GM21529 (cell line): ENCODE data around the gene HERC2.
"Not testable (repeated sequence)": the region's sequence is repeated elsewhere in the genome, so short reads cannot be mapped to it uniquely, and the experiment has no call there.

ENCODE experiments used
- ATAC-seq: cut with Tn5 transposase; IDR thresholded peaks from one replicate; pipeline ENCODE4 v1.9.1; 2021; ENCODE audit not compliant: unreplicated experiment

Gene HERC2

GRCh38 chr15:28286031-28286430 lies 35.9 kb downstream of the HERC2 start:
- no peak for ATAC-seq

- ATAC-seq: no peak
These were observed 40.1 kb downstream of the HERC2 start for GRCh38 chr15:28281876-28282275.

DNA sequence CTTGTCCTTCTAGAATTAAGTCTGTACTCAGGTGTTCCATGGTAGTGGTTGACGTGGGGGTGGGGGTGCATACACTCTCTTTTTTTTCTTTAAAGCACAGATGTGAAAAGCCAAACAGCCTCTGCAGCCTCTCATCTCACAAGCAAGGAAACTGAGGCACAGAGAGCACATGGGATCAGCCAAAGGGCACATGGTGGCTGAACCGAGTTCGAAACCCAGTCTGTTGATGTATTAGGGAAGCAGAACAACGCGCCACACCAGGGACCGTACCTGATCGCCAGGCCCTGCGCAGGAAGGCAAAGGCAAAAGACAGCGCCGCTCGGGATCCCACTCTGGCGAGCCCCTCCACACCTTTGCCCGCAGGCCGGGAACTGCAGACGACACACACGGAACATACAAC lies 47.3 kb downstream of the HERC2 start:
- ATAC-seq: no peak

DNA sequence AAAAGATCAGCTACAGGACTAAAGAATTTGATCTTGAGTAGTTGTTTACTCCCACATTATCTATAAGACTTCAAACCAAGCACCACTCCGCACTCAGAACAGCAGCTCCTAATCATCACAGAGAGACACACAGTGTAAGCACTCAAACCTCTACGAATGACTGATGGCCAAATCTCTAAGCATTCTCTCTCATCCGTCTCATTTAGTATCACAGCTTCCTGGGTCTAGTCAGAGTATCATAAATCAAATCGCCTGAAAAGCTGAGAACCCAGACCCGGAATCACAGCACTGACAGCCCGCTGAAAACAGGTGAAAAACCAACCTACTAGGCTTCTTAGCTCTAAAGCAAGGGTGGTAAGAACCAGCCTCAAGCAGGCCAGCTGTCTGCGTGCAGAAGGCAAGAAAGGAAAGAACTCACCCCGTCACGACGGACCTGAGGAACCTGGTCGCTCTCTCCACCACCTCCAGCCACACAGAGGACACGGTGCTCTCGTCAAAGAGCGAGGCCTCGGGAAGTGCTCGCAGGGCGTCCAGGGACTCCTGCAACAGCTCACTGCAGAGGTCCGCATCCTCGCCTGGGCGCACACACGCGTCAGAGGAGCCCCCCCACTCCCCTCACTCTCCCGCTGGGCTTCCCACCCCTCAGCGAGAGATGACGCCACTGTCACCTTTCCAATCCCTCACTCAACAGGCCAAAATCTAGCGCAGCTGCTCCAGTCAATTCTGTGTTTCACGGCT lies 47.9 kb downstream of the HERC2 start:
- no peak for ATAC-seq

- no peak for ATAC-seq
These were observed 48.5 kb downstream of the HERC2 start for GRCh38 chr15:28273468-28273867.

GRCh38 chr15:28272587-28272986 lies 49.4 kb downstream of the HERC2 start:
- no peak for ATAC-seq

DNA sequence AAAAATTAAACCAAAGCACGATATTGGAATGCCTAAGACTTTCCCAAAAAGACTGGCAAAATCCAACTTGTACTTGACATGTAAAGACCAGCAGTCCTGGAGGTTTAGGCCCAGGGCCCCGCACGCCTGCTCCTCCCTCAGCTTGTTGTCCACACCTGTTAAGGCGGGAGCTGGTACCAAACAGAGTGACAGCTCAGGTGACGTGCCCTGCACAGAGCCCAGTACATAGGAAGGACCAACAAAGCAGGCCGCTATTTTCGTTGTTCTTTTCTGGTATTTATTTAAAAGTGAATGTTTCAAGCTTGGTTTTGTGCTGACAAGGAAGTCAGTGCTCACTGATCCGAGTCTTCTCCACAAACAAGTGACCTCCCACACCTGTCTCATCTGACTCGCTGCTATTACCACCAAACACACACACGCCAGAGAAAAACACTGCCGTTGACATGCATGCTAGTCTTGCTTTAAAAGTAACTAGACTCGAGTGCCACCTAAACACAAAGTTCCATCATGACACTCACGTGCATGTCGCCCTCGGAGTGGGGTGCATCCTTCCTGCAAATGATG lies 50.2 kb downstream of the HERC2 start:
- no peak for ATAC-seq

DNA sequence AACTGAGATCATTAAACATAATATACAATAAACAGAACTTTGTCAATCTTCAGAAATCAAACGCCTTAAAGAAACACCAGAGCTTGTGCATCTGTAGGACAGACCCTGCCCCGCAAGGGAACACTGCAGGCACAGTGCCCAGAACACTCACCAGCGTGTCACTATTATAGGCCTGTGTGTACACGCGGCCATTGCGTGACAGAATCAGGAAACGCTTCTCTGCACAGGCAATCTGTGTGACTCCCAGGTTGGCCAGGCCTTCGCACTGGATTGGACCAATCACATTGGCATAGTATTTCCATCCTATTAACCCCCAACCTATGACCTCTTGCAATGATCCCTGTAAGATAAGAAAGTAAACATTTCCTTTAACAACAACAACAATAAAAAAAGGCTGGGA lies 52.9 kb downstream of the HERC2 start:
- ATAC-seq: no peak

DNA sequence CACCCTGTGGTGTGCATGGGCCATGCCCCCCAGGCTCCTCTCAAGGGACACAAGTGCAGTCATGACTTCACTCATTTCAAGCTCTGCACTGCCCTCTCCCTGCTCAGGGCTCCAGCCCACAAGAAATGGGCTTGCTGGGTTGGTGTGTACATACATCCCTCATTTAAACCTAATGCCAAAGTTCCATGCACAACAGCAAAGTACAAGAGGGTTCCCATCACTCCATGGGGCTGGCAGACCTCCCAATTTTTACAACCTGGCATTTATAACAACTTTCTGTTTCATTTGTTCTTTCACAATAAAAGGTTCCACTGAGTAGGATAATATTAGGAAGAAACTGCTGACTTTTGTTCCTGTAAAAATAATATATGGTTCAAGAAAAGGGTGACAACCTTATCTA lies 54.3 kb downstream of the HERC2 start:
- ATAC-seq: no peak

DNA sequence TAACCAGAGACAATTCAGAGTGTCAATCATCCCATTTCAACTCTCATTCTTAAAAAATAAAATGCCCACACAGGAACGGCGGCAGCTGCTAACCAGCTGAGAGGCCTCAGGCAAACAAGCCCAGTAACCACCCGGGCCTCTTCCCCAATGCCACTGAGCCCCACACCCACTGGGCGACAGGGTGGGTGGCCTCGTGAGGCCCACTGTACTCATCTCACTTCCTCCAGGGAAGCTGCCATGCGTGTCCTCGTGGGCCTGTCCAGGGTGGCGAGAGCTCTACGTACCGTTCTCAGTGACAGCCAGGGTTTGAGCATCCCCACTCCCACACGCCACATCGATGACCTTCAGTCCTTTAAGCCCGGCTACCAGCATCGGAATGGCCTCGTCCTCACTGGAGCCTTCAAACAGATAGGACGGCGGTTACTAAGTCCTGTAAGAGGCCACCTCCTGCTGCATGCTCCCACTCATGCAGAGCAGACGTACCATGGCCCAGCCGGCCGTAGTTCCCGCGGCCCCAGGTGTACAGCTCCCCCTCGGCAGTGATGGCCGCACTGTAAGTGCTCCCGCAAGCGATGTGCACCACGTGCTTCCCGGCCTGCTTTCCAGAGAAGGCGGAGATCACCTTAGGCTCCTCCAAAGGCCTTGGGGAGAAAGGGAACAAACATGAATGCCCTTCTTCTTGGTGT lies 56.5 kb downstream of the HERC2 start:
- no peak for ATAC-seq

GRCh38 chr15:28264166-28264565 lies 57.8 kb downstream of the HERC2 start:
- ATAC-seq: no peak

DNA sequence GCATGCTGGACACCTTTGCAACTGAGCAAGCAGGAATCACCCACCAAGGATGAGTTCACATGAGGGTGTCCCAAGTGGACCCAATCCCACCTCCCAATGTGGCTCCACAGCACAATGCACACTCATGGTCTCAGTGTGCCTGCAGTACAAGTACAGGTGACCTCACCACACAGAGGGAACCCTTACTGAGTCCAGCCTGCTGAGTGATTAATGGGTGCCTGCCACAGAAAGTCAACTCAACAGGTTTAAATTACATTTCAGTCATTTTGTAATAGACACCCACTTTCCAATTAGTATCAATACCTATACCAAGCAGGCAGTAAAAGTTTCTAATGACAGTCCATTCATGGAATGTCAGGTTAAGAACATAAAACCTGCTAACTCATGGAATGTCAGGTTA lies 59.5 kb downstream of the HERC2 start:
- ATAC-seq: no peak

- ATAC-seq: no peak
These were observed 61.3 kb downstream of the HERC2 start for GRCh38 chr15:28260722-28261121.

DNA sequence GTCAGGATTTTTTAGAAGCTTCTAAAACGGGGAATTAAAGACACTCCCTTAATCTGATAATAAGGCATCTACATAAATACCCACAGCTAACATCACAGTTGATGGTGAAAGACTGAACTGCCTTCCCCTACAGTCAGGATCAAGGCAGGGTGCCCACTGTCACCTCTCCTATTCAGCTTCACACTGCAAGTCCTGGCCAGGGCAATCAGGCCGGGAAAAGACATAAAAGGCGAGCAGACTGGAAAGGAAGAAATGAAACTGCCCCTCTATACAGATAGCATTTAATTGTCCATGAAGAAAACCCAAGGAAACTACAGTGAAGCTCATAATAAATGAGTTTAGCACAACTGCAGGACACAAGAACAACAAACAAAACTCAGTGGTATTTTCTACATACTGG lies 61.7 kb downstream of the HERC2 start:
- ATAC-seq: no peak

DNA sequence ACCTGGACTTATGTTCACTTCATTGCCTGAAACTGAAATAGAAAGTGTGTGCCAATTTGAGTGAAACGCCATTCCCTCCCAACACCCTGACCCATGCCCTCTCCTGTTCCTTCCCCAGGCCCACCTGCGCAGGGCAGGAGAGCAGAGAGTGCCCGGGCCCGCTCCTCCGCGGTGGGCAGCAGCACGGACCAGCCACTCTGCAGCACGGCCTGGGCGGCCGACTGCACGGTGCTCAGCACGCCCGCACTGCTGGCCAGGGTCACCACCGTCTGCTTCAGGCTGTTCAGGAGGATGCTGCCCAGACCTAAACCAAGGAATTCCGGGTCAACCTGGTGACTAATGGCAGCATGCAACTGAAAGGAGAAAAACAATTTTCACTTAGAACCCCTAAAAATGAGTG lies 66.0 kb downstream of the HERC2 start:
- no peak for ATAC-seq

- no peak for ATAC-seq
These were observed 69.1 kb downstream of the HERC2 start for GRCh38 chr15:28252831-28253230.

- ATAC-seq: no peak
These were observed 75.4 kb downstream of the HERC2 start for GRCh38 chr15:28246605-28247004.

- ATAC-seq: no peak
These were observed 78.1 kb downstream of the HERC2 start for GRCh38 chr15:28243901-28244300.

DNA sequence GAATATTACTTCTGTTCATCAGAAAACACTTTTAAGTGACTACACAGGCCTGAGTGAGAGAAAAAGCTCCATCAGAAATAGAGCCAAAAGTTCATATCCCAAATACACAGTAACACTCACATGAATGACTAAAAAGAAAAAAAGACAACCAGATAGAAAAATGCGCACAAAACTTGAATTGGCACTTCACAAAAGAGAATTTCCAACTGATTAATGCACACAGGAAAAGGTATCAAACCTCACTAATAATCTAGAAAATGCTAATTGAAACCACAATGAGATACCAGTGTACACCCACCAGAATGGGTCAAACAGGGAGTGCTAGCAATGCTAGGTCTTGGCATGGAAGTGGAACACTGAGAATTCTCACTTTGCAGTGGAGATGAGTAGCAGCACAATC lies 78.6 kb downstream of the HERC2 start:
- no peak for ATAC-seq

DNA sequence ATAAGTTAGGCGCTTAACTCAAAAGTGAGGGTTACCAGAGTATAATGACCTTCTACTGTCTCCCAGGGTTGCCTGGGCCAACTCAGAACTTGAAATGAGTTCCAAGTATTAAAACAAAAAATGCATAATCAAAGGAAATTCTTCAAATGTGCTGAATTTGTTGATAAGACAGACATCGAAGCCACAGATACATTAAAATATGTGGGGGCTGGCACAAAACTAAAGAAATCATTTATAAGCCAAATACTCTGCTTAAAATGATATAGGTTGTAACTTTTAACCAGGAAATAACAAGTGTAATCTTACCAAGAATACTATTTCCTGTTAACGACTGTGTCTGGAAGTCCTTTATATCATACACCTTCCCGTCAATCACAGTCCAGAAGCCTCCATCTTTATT lies 83.7 kb downstream of the HERC2 start:
- not testable (repeated sequence) for ATAC-seq

GRCh38 chr15:28231743-28232142 lies 90.2 kb downstream of the HERC2 start:
- ATAC-seq: not testable (repeated sequence)

GRCh38 chr15:28231336-28231735 lies 90.6 kb downstream of the HERC2 start:
- ATAC-seq: not testable (repeated sequence)
